ENCODE data around the gene CYB561. TPM values are rescaled to one million over a fixed set of nuclear protein-coding genes. Genes with fewer than 3 reads are reported as not detected.

Gene CYB561
- total RNA-seq, 1 experiment from 2014 or later: 67.6 TPM

DNA sequence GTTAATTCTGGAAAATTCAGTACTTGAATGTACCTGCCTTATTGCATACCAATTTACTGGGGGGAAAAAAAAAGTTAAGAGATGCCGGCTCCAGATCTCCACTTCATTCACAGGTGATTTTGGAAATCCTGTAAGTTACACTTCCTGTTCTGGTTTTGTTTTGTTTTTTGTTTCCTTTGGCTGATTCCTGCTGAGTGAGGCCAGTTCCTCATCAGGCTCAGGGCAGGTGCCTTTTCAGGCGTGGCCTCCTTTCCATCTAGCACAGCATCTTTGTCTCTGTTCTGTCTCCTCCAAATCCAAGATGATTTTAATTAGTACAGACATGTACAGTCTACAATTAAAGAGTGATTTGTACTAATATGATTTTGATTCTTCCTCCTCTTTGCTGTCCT is 19.2 kb downstream of the CYB561 start:
- BruUV-seq (replicated peaks): no TSS peak
- no peak for DNase-seq (ENCODE audit: low read depth, low spot score)
- intact Hi-C loops (cut with micrococcal nuclease): loop anchor here (5.0 kb wide), 1 partner anchor 270 kb away; no protein-coding TSS in a partner anchor
- no peak overlapping the region for H3K4me3 ChIP-seq (replicated peaks in 1 of 2; ENCODE audit: low read depth in 1 of 2, low read length in 2 of 2)
- H3K27ac ChIP-seq (ENCODE audit: low read depth, low read length): no peak overlapping the region
- no peaks in the 10 kb centered on the region for H3K79me2 ChIP-seq (ENCODE audit: insufficient read depth, low read length)
- no peak for ATAC-seq
- no peaks in the 10 kb centered on the region for H3K27me3 ChIP-seq (ENCODE audit: insufficient read depth, low read length)
- RAD21 ChIA-PET (ENCODE audit: low non-redundant PET in 1 of 2, low total read pairs in 2 of 2, uncharacterized antibody in 2 of 2, unreplicated experiment in 2 of 2): interaction anchor here (2.2 to 2.3 kb wide), 2 partner anchors 51 to 52 kb away, joined by 19 to 21 read pairs; partner anchors contain the start of gene ACE (in 1 of the 2)
- no peaks in the 10 kb centered on the region for H4K20me1 ChIP-seq (ENCODE audit: insufficient read depth)
- H3K9me2 ChIP-seq (ENCODE audit: insufficient read depth): no peaks in the 10 kb centered on the region
- no peak overlapping the region for H2AFZ ChIP-seq (ENCODE audit: low read depth, low read length, poor library complexity, severe bottlenecking)
- CTCF ChIA-PET: interaction anchor here (0.8 to 4.4 kb wide), 8 partner anchors 8 to 408 kb away, joined by 3 to 92 read pairs (median 14); partner anchors contain the start of gene ACE
- H3K36me3 ChIP-seq (ENCODE audit: control insufficient read depth in 1 of 2, insufficient read depth in 2 of 2, low read length in 2 of 2): no peaks in the 10 kb centered on the region
- POLR2A ChIA-PET: interaction anchor here (1.2 to 1.6 kb wide), 2 partner anchors 51 to 195 kb away, joined by 4 to 6 read pairs; partner anchors contain the start of gene MAP3K3
- H3K4me1 ChIP-seq (ENCODE audit: control insufficient read depth in 1 of 2, insufficient read depth in 2 of 2, low read length in 2 of 2): no peaks in the 10 kb centered on the region
- no peaks in the 10 kb centered on the region for H3K9me3 ChIP-seq (ENCODE audit: control insufficient read depth in 1 of 2, insufficient read depth in 1 of 2, low read depth in 1 of 2, low read length in 2 of 2)
- no peak overlapping the region for H3K4me2 ChIP-seq (ENCODE audit: low read length)
- no peak for TF ChIP-seq ZNF274 (IDR thresholded peaks at IDR 0.05; ENCODE audit: low read depth, low read length)
- TF ChIP-seq CBX3 (IDR thresholded peaks at IDR 0.05; ENCODE audit: low read depth): no peak
- TF ChIP-seq MAX (IDR thresholded peaks at IDR 0.05): no peak
- no peak for TF ChIP-seq ELF1 (IDR thresholded peaks at IDR 0.05; ENCODE audit: borderline replicate concordance, low read depth)
- TF ChIP-seq ZFX (IDR thresholded peaks at IDR 0.05): no peak
- no peak for TF ChIP-seq EZH2phosphoT487 (IDR thresholded peaks at IDR 0.05; ENCODE audit: borderline replicate concordance)
- TF ChIP-seq YY1 (IDR thresholded peaks at IDR 0.05; ENCODE audit: extremely low read depth, insufficient replicate concordance, low read depth, low read length): no peak
- no peak for TF ChIP-seq CTCF (IDR thresholded peaks at IDR 0.05 in 2 of 3, conservative IDR thresholded peaks at IDR 0.05 in 1 of 3; ENCODE audit: borderline replicate concordance in 1 of 3, insufficient read depth in 1 of 3, low read depth in 2 of 3, low read length in 2 of 3)
- no peak for TF ChIP-seq POLR2A (IDR thresholded peaks at IDR 0.05; ENCODE audit: borderline replicate concordance, extremely low read depth, insufficient read depth, insufficient read length)
- TF ChIP-seq SRF (IDR thresholded peaks at IDR 0.05; ENCODE audit: low read depth): no peak
- no peak for TF ChIP-seq CEBPB (IDR thresholded peaks at IDR 0.05; ENCODE audit: low read depth)
- no peak overlapping the region for H3K9ac ChIP-seq (ENCODE audit: low read length)

All from HCT116 (cell line).